Measurements from ENCODE around the gene CARD10. TPM values are rescaled to one million over a fixed set of nuclear protein-coding genes. Genes with fewer than 3 reads are reported as not detected.

CARD10 gene
- total and polyA plus RNA-seq, 2 of the 13 experiments (the other 11 are each of a cell fraction or from before 2014, with no cell fraction given) = 35.2 to 55.8 TPM

GRCh38 chr22:37518509-37519267, 527 bp downstream of the CARD10 start (continued):
- TF ChIP-seq CERS6 (CRISPR knock-in tag; IDR thresholded peaks at IDR 0.05) (no peak), DMAP1 (CRISPR knock-in tag; IDR thresholded peaks at IDR 0.05) (peak; percentile 34; the same call in 1 of the 2 replicates), MXD1 (CRISPR knock-in tag; IDR thresholded peaks at IDR 0.05) (peak; percentile 74; the same call in 1 of the 2 replicates), ZNF30 (CRISPR knock-in tag; IDR thresholded peaks at IDR 0.05) (0 out of 2 replicates have a peak, but pooled peaks have one; percentile 31), MEIS1 (CRISPR knock-in tag; IDR thresholded peaks at IDR 0.05; ENCODE audit: borderline replicate concordance) (no peak), ZNF33A (CRISPR knock-in tag; IDR thresholded peaks at IDR 0.05; ENCODE audit: borderline replicate concordance) (no peak), ZNF280B (CRISPR knock-in tag; IDR thresholded peaks at IDR 0.05; ENCODE audit: borderline replicate concordance) (peak; percentile 83; the same call in 1 of the 2 replicates), UBTF (CRISPR knock-in tag; IDR thresholded peaks at IDR 0.05) (peak; percentile 89), ZNF687 (CRISPR knock-in tag; IDR thresholded peaks at IDR 0.05) (peak; percentile 70), ZNF101 (CRISPR knock-in tag; IDR thresholded peaks at IDR 0.05; ENCODE audit: borderline replicate concordance, low read depth) (no peak), RBAK (CRISPR knock-in tag; IDR thresholded peaks at IDR 0.05) (no peak), STAT5B (CRISPR knock-in tag; IDR thresholded peaks at IDR 0.05) (no peak), RFX5 (IDR thresholded peaks at IDR 0.05; ENCODE audit: low read depth, low read length) (no peak), MAZ (IDR thresholded peaks at IDR 0.05; ENCODE audit: borderline replicate concordance, low read depth, low read length) (no peak), MAZ (CRISPR knock-in tag; IDR thresholded peaks at IDR 0.05; ENCODE audit: low read depth) (peak; percentile 19; the same call in 1 of the 2 replicates), NFYB (CRISPR knock-in tag; IDR thresholded peaks at IDR 0.05) (no peak), ZNF605 (CRISPR knock-in tag; IDR thresholded peaks at IDR 0.05) (0 out of 2 replicates have a peak, but pooled peaks have one; percentile 39), NBN (conservative IDR thresholded peaks at IDR 0.05) (no peak), SMARCC2 (IDR thresholded peaks at IDR 0.05) (no peak)

Data from HepG2 (cell line).